Activated T-helper 9 cell treated with anti-CD3 and anti-CD28 coated beads, Interleukin-2, amount 50 U/mL, for 16 hours (primary cell): ENCODE measurements around the gene FTSJ3.

ENCODE experiments used
- DNase-seq: peaks from one replicate; pipeline ENCODE4 v3.0.0-alpha.2; 2020; ENCODE audit warnings: low read depth

The FTSJ3 gene

GRCh38 chr17:63785556-63785955, 41.9 kb downstream of the FTSJ3 start:
- DNase-seq: no peak

- DNase-seq: no peak
These were observed 43.9 kb downstream of the FTSJ3 start for GRCh38 chr17:63783522-63783921.

- DNase-seq: no peak
These were observed 46.5 kb downstream of the FTSJ3 start for GRCh38 chr17:63780928-63781327.

- DNase-seq: no peak
These were observed 47.0 kb downstream of the FTSJ3 start for GRCh38 chr17:63780507-63780906.

- no peak for DNase-seq
These were observed 52.0 kb downstream of the FTSJ3 start for GRCh38 chr17:63775420-63775819.

- no peak for DNase-seq
These were observed 52.5 kb downstream of the FTSJ3 start for GRCh38 chr17:63774969-63775265.

- peak; percentile 87 for DNase-seq
These were observed 53.1 kb downstream of the FTSJ3 start, which contains the start of gene DDX42 for GRCh38 chr17:63774141-63774968. Gene DDX42 (plus strand): TSS chr17:63774170. CDS start chr17:63787050, 12,880 bp downstream.

- DNase-seq: peak; percentile 97
These were observed 54.0 kb downstream of the FTSJ3 start, which contains the start of gene CCDC47 for GRCh38 chr17:63773272-63774140. Gene CCDC47 (minus strand): TSS chr17:63773597. CDS start chr17:63766175, 7,422 bp downstream.

- no peak for DNase-seq
These were observed 54.6 kb downstream of the FTSJ3 start for GRCh38 chr17:63772801-63773271.
